Cortex of kidney (tissue), 1 donor: Measurements from ENCODE around the gene AMY2A.
"Not testable (repeated sequence)": the region's sequence is repeated elsewhere in the genome, so short reads cannot be mapped to it uniquely, and the experiment has no call there.

ENCODE experiments used
- DNase-seq: peaks from one replicate; lab custom pipeline; 2025; lab: John Stamatoyannopoulos, UW

Gene AMY2A

GRCh38 chr1:103616994-103617477 is at the start of gene AMY2A:
Gene AMY2A (plus strand): TSS chr1:103617427. CDS start chr1:103617441, 14 bp downstream.
- DNase-seq: not testable (repeated sequence)

- no peak for DNase-seq
These were observed 47.7 kb upstream of the AMY2A start for GRCh38 chr1:103569493-103569892.

- not testable (repeated sequence) for DNase-seq
These were observed 45.9 kb upstream of the AMY2A start, which contains the start of gene AMY2B for GRCh38 chr1:103571289-103571688. Gene AMY2B (plus strand): TSS chr1:103571589. CDS start chr1:103571603, 14 bp downstream.

- no peak for DNase-seq
These were observed 41.2 kb upstream of the AMY2A start for GRCh38 chr1:103576065-103576464.

GRCh38 chr1:103576784-103577183 is 40.4 kb upstream of the AMY2A start:
- DNase-seq: not testable (repeated sequence)

- DNase-seq: no peak
These were observed 34.8 kb upstream of the AMY2A start for GRCh38 chr1:103582464-103582863.

- DNase-seq: no peak
These were observed 33.3 kb upstream of the AMY2A start for GRCh38 chr1:103583887-103584286.

- no peak for DNase-seq
These were observed 32.7 kb upstream of the AMY2A start for GRCh38 chr1:103584537-103584936.

GRCh38 chr1:103602740-103603139 is 14.5 kb upstream of the AMY2A start:
- not testable (repeated sequence) for DNase-seq

- DNase-seq: no peak
These were observed 865 bp upstream of the AMY2A start for GRCh38 chr1:103616362-103616761.

GRCh38 chr1:103627436-103627835 is 10.2 kb downstream of the AMY2A start:
- DNase-seq: not testable (repeated sequence)

GRCh38 chr1:103641194-103641593 is 24.0 kb downstream of the AMY2A start:
- not testable (repeated sequence) for DNase-seq

- not testable (repeated sequence) for DNase-seq
These were observed 26.7 kb downstream of the AMY2A start for GRCh38 chr1:103643908-103644307.

- not testable (repeated sequence) for DNase-seq
These were observed 33.1 kb downstream of the AMY2A start for GRCh38 chr1:103650305-103650704.

- DNase-seq: not testable (repeated sequence)
These were observed 33.7 kb downstream of the AMY2A start for GRCh38 chr1:103650889-103651288.

- DNase-seq: not testable (repeated sequence)
These were observed 36.9 kb downstream of the AMY2A start for GRCh38 chr1:103654133-103654532.

GRCh38 chr1:103655460-103655859 is 38.2 kb downstream of the AMY2A start, which contains the start of gene AMY1A:
Gene AMY1A (plus strand): TSS chr1:103655760. CDS start chr1:103656331, 571 bp downstream.
- DNase-seq: not testable (repeated sequence)
